ENCODE data around the gene HK1. TPM values are rescaled to one million over a fixed set of nuclear protein-coding genes. Genes with fewer than 3 reads are reported as not detected.

The HK1 gene
- total RNA-seq, 4 donors from 2014 or later = 17.9 to 77.6 (median 43.6) TPM

GRCh38 chr10:69285699-69286098 is 7.4 kb downstream of the HK1 start:
- no peak overlapping the region for H3K4me3 ChIP-seq
- DNase-seq = no peak
- no peaks in the 10 kb centered on the region for H3K27me3 ChIP-seq
- H3K27ac ChIP-seq = no peak overlapping the region
- intact Hi-C loops (cut with DNase I; ENCODE audit: low total_unique reads) = no loop called here
- H3K9me3 ChIP-seq = no peaks in the 10 kb centered on the region
- TF ChIP-seq POLR2A (IDR thresholded peaks at IDR 0.05) (no peak), CTCF (IDR thresholded peaks at IDR 0.05) (no peak)
- H3K36me3 ChIP-seq = no peaks in the 10 kb centered on the region
- H3K4me1 ChIP-seq = no peaks in the 10 kb centered on the region

DNA sequence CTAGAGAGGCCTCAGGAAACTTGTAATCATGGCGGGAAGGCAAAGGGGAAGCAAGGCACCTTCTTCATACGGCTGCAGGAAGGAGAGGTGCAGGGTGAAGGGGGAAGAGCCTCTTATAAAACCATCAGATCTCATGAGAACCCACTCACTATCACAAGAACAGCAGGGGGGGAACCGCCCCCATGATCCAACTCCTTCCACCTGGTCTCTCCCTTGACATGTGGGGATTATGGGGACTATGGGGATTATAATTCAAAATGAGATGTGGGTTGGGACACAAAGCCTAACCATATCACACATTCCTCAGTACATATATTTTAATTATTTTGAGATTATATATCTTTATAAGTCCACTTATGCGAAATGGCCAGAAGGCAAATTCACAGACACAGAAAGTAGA is 8.9 kb downstream of the HK1 start:
- intact Hi-C loops (cut with DNase I; ENCODE audit: low total_unique reads) = no loop called here
- H3K9me3 ChIP-seq = no peaks in the 10 kb centered on the region

DNA sequence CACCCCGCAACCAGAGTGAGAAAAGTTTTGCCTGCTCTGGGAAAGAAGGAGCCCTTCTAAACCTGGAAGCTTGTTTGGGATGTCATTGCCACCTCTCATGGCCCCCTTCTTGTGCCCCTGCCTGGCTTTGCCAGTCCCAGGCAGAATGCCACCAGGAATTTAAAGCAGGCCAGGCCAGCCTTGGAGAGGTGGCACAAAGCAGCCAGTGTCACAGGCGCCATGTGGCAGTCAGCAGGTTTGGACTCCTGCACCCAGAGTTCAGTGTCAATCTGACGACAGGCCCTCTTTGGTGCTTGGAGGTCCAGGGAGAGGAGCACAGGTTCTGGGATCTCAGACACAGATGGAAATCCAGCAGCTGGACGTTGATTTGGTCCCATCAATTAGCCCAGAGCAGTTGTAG is 12.7 kb downstream of the HK1 start:
- no peaks in the 10 kb centered on the region for H3K4me1 ChIP-seq
- no peak for DNase-seq
- no peak overlapping the region for H3K4me3 ChIP-seq
- no peak overlapping the region for H3K27ac ChIP-seq
- H3K27me3 ChIP-seq = no peaks in the 10 kb centered on the region
- no peaks in the 10 kb centered on the region for H3K9me3 ChIP-seq
- no peaks in the 10 kb centered on the region for H3K36me3 ChIP-seq
- no peak for TF ChIP-seq CTCF (IDR thresholded peaks at IDR 0.05)
- TF ChIP-seq POLR2A (IDR thresholded peaks at IDR 0.05) = no peak
- intact Hi-C loops (cut with DNase I; ENCODE audit: low total_unique reads) = no loop called here

More for the DNA sequence above, 8.9 kb downstream of the HK1 start:
- no peaks in the 10 kb centered on the region for H3K4me1 ChIP-seq
- H3K36me3 ChIP-seq = no peaks in the 10 kb centered on the region
- DNase-seq = no peak
- no peak overlapping the region for H3K27ac ChIP-seq
- no peaks in the 10 kb centered on the region for H3K27me3 ChIP-seq
- TF ChIP-seq POLR2A (IDR thresholded peaks at IDR 0.05) = no peak
- no peak for TF ChIP-seq CTCF (IDR thresholded peaks at IDR 0.05)
- H3K4me3 ChIP-seq = no peak overlapping the region

DNA sequence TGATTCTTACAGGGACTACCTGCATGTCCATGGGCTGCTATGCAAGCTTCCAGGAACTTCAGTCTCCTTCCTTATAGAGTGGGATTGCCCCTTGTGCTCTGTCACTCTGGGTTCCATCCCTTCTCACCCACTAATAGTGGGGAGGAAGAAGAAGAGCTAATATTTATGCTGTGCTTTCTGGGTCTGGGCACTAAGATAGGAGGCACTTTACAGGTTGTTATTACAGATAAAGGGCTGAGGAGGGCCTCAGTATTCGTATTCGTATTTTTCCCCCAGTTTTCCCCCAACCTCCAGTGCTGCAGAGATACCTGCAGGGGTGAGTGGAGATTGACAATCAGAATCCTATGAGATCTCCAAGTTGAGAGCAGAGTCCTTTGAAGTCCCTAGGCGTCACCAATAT is 14.2 kb downstream of the HK1 start:
- TF ChIP-seq CTCF (IDR thresholded peaks at IDR 0.05) = no peak
- TF ChIP-seq POLR2A (IDR thresholded peaks at IDR 0.05) = no peak
- Histone ChIP-seq H3K4me1 (no peaks in the 10 kb centered on the region), H3K9me3 (no peaks in the 10 kb centered on the region), H3K27me3 (no peaks in the 10 kb centered on the region), H3K36me3 (no peaks in the 10 kb centered on the region), H3K27ac (no peak overlapping the region), H3K4me3 (no peak overlapping the region)
- intact Hi-C loops (cut with DNase I; ENCODE audit: low total_unique reads) = no loop called here
- no peak for DNase-seq

GRCh38 chr10:69295027-69295636 is 16.8 kb downstream of the HK1 start:
- H3K36me3 ChIP-seq = no peaks in the 10 kb centered on the region
- no peak for TF ChIP-seq CTCF (IDR thresholded peaks at IDR 0.05)
- no peak for TF ChIP-seq POLR2A (IDR thresholded peaks at IDR 0.05)
- H3K4me1 ChIP-seq = no peaks in the 10 kb centered on the region
- H3K27me3 ChIP-seq = no peaks in the 10 kb centered on the region
- intact Hi-C loops (cut with DNase I; ENCODE audit: low total_unique reads) = no loop called here
- H3K4me3 ChIP-seq = no peak overlapping the region
- H3K9me3 ChIP-seq = no peaks in the 10 kb centered on the region
- no peak overlapping the region for H3K27ac ChIP-seq
- DNase-seq = no peak

All from uterus (tissue), 4 donors.